Activated CD4-positive, alpha-beta T cell treated with anti-CD3 and anti-CD28 coated beads for 4 hours (primary cell): Measurements from ENCODE around the gene GPRC5C.

ENCODE experiments used
- DNase-seq, 2 donors: peaks; one replicate each; pipeline ENCODE4 v3.0.0-alpha.2; 2020

GPRC5C gene

DNA sequence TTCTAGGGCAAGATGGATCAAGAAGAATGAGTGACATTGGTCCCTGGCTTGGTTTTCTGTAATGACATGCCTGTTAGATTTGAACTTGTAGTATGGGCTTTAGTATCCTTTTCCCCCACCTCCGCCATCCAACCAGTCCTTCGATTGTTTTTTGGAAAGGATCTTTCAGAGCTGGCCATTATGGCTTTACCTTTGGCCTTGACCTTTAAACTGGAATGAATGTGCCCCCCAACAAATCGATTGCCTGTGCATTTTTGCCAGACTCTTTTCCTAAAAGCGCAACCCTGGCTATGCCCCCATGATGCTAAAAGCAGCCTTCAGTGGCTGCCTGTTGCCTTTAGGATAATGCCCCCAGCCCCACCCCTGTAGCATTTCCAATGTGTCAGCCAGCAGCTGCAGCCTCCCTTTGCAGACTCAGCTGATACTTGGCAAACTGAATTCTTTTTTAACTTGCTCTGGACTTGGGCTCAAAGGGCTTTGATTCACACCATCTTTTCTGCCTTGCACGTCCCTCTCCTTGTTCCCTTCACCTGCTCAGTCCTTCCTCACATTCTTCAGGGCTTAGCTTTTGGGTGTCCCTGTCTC is 4.0 kb downstream of the GPRC5C start:
- no peak for DNase-seq

DNA sequence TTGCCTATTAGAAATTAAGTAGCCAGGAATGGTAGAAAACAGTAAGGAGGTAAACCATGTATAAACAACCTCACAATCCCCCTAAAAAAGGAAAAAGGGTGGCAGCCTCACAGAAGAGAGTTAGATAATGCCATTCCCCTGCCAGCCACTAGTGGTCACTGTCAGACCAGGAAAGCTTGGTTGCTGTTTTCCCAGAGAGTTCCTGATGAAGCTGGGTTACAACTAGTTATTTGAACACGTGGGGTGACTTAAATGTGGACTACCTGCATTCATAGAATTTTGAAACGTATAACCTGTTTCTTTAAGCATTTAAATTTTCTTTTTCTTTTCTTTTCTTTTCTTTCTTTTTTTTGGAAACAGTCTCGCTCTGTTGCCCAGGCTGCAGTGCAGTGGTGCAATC is 5.8 kb downstream of the GPRC5C start:
- no peak for DNase-seq

DNA sequence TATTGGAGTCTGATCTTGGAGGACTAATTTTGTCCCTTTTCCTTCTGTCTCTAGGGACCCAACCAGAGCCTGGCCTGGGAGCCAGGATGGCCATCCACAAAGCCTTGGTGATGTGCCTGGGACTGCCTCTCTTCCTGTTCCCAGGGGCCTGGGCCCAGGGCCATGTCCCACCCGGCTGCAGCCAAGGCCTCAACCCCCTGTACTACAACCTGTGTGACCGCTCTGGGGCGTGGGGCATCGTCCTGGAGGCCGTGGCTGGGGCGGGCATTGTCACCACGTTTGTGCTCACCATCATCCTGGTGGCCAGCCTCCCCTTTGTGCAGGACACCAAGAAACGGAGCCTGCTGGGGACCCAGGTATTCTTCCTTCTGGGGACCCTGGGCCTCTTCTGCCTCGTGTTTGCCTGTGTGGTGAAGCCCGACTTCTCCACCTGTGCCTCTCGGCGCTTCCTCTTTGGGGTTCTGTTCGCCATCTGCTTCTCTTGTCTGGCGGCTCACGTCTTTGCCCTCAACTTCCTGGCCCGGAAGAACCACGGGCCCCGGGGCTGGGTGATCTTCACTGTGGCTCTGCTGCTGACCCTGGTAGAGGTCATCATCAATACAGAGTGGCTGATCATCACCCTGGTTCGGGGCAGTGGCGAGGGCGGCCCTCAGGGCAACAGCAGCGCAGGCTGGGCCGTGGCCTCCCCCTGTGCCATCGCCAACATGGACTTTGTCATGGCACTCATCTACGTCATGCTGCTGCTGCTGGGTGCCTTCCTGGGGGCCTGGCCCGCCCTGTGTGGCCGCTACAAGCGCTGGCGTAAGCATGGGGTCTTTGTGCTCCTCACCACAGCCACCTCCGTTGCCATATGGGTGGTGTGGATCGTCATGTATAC is 8.0 kb downstream of the GPRC5C start:
- no peak for DNase-seq

DNA sequence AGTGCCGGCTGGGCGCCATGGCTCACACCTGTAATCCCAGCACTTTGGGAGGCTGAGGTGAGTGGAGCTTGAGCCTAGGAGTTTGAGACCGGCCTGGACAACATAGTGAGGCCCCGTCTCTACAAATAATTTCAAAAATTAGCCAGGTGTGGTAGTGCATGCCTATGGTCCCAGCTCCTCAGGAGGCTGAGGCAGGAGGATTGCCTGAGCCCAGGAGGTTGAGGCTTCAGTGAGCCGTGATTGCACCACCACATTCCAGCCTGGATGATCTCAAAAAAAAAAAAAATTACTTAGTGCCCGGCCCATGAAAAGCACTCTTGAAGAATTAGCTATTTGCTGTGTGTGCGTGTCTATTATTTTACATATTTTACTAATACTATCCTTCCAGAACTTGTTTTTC is 9.6 kb downstream of the GPRC5C start:
- no peak for DNase-seq

DNA sequence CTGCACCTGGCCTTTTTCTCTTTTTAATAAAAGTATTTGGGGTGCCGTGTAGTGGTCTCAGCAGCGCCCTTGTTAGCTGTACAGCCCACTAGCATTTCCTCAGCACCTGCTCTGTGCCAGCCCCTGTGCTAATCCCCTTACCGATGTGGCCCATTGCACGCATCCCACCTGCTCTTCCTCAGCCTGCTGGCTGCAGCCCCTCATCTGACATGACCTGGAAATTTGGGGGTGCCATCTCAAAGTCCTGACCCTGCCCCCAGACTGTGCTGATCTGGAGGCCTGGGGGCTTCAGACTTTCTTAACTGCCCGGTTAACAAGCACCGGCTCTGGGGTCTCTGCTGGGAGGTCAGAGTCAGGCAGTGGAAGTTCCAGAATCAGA is 10.4 kb downstream of the GPRC5C start:
- no peak for DNase-seq

DNA sequence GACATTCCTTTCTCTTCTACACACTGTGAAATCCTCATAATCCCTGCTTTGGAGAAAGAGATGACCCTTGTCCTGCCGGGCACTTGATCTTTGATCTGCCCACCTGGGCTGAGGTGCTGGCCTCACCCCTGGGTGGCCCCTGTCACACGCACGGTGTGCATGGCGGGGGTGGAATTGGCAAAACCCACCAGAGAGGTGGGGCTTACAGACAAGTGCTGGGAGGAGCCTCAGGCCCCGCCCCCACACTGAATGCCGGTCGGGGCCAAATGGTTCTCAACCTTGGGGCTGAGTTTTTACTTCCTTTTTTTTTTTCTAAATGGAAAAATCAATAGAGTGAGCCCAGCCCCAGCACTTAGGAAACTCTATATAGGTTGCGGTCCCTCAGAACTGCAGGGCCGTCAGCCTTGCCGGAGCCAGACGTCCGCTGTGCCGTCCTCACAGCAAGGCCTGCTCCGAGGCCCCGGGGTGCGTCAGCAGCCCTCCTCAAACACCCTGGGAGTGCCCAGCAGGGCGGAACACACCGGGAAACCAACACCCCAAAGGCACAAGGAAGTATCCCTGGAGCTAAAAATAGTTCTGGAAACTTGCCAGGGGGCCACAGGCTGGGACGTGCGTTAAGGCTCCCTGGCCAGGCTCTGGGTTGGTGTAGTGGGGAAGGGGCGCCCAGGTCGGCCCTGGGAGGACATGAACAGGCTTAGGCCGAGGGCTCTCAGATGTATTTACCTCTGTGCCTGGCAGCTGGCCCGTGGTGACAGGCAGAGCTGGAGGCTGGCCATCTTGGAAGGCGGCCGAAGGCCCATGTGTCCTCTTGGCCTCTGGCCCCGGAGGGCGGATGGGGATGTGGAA is 11.0 kb downstream of the GPRC5C start:
- DNase-seq, result no peak

DNA sequence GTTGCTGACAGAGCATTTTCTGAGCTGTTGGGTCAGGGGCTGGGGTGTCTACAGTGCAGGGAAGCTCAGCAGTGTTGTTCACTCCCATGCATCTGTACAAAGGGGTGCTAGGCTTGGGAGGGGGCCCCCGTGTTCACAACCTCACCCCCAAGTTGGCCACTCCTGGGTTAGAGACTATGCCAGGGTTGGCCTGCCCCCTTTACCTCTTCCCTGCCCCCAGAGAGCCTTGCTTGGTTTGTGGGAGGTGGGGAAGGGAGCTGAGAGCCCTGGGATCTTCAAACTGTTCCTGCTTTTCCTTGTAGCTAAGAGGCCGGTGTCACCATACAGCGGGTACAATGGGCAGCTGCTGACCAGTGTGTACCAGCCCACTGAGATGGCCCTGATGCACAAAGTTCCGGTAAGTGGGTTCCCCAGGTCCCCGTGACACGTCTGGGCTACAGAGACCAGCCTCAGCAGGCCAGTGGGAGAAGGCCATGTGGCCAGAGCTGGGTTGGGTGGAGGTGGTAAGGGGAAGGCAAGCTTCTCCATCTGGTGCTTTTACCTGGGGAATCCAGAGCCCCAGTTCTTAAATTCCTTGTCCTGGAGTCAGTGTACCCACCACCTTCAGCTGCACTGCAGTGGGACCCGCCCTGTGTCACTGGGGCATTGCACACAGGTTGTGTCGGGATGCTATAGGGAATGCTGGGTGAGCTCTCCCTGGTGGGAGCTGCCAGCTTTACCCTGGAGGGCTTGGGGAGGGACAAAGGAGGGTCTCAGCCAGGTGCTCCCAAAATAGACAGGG is 11.8 kb downstream of the GPRC5C start:
- DNase-seq, result no peak

DNA sequence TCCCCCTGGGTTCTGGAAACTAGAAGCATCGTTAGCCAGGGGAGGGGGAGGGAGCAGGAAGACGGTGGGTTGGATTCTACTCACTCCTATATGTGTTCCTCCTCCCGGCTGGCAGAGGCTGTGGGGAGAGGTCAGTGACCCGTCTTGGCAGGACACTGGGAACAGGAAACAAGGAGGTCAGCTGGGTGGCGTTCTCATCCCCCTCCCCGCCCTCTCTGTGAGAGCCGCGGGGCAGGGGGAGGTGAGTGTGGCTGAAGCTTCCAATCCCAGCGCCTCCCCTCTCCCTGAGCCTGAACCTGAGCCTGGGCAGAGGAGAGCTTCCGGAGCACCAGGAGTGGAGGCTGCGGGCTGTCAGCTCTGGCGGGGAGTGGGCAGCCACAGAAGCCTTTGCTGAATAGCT is 12.5 kb downstream of the GPRC5C start:
- no peak for DNase-seq

DNA sequence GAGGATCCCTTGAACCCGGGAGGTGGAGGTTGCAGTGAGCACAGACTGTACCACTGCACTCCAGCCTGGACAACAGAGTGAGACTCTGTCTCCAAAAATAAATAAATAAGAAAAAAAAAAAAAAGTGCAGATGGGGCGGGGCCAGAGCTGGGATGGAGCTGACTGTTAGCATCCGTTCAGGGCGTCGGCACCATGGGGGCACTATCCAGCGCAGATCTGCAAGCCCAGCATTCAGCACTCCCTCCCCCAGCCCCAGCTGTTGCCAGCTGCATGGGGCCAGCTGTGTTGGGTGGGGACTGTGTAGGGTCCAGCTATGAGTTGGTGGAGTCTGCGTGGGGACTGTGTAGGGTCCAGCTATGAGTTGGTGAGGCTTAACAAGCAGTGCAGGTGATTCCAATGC is 13.3 kb downstream of the GPRC5C start:
- DNase-seq, result no peak

DNA sequence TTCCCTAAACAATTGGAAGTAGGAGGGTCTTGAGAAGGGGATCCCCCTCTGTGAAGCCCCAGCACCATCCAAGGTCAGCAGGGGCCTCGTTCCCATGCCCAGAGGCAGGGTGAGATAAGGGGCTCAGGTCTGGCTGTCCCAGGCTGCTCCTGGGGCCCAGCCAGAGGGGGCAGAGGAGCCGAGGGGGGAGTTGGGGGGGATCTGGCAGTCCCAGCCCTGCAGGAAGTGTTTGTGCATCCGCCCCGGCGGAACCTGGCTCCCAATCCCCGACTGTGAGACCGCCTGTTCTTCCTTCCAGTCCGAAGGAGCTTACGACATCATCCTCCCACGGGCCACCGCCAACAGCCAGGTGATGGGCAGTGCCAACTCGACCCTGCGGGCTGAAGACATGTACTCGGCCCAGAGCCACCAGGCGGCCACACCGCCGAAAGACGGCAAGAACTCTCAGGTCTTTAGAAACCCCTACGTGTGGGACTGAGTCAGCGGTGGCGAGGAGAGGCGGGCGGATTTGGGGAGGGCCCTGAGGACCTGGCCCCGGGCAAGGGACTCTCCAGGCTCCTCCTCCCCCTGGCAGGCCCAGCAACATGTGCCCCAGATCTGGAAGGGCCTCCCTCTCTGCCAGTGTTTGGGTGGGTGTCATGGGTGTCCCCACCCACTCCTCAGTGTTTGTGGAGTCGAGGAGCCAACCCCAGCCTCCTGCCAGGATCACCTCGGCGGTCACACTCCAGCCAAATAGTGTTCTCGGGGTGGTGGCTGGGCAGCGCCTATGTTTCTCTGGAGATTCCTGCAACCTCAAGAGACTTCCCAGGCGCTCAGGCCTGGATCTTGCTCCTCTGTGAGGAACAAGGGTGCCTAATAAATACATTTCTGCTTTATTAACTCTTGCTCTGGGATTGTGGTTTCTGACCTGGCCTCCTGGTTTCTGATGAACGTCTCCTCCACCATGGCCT is 14.9 kb downstream of the GPRC5C start:
- DNase-seq, result peak in 1 of 2 donors; percentile 22

DNA sequence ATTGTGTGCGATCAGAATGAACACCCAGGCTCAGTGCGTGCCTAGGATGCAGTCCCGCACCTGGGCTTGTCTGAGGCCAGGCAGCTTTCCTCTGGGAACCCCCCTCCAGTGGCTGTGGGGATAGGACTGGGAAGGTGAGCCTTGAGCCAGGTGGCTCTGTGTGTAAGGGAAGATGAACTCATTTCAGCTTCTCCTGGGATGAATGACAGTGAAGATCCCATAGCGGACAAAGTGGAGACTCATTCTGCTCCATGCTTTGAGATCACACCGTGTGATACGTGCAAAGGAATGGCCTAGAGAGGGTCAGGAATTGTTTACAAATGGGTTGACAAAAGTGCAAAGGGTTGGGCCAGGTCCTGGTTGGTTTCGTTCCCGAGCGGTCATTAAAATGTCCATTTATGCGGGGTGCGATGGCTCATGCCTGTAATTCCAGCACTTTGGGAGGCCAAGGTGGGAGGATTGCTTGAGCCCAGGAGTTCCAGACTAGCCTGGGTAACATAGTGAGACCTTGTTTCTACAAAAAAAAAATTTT is 15.8 kb downstream of the GPRC5C start:
- no peak for DNase-seq

DNA sequence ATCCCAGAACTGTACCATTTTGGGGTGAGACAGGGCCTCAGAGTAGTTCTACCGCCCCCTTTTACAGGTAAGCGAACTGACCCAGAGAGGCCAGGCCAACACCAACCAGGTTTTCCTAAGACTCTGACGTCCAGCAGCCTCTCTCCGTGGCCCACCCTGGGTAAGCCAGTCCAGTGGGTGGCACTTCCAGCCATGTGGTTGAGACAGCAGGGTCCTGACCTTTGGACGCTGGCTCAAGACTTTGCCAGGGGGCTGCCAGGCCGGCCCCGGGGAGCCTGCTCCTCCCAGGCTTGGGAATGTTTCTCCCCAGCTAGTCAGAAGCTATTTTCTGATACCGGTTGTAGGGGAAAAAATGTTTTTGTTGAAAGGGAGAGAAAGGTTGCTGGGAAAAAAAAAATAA is 16.9 kb downstream of the GPRC5C start:
- DNase-seq, result no peak

DNA sequence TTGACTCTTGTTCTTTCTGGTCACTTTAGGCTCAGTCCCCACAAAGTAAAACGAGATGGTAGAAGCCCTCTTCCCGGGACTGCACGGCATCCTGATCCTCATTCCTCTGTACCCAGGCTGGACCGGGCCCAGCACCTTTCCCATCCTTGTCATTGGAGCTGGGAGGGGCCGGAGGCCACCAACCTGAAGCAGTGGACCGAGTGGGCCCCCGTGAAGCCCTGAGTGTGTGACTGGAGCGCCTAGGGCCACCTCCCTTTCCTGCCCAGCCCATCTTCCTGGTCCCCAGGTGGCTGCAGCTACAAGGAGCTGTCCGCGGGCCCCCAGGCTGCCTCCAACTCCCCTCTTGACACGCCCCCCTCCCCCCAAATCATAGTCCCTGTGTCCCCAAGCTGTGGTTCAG is 17.4 kb downstream of the GPRC5C start:
- no peak for DNase-seq

DNA sequence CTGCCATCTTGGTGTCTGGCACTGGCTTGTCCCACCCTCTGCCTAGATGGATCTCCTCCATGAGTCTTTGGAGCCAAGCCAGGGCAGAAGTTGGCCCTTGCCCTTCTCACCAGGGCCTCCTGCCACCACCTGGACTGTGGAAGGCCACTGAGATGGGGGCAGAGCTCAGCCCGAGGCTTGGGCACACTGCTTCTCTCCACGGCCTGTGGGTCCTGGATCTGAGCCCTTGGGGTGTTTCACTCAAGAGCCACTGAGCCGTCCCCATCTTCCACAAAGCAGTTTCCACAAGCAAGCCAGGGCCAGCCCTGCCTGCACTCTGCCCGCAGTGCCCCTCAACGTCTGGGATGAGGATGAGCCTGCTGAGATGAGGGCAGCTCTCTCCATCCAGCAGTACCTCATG is 17.9 kb downstream of the GPRC5C start:
- DNase-seq, result no peak

DNA sequence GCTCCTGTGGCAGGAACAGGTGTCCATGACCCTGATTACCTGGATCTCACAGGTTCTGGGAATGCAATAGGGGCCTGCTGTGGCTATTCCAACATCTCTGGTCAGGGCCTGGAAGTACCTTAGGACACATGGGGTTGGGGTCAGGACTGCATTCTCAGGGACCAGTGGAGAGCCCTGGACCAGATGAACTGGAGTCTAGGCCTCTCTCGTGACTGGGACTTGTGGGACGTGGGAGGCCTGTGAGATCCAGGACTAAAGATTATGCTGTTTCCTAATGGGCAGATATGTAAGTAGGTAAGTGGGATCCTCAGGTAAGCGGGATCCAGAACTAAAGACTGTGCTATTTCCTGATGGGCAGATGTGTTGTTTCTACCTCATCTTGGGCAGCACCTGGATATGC is 18.3 kb downstream of the GPRC5C start:
- DNase-seq, result no peak

DNA sequence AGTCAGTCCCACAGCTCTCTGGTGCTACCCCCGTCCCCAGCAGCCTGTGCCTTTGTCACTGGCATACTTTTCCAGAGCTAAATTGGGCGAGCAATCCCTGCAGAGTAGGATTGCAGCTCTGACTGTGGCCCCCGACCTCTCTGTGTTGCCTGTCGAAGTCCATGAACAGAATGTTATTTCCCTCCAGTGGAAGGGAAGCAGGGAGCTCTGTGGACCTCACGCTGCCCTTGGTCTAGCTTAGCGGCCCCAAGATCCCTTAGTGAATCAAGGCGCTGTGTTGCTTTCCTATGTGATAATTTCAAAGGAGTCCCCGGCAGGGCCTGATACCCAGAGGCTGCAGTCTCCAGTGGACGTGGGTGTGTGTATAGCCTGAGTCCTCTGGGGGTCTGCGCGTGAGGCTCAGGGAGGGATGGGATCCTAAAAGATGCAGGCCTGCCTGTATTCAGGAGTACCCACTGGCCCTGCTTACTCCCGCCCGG is 19.1 kb downstream of the GPRC5C start:
- DNase-seq, result no peak

DNA sequence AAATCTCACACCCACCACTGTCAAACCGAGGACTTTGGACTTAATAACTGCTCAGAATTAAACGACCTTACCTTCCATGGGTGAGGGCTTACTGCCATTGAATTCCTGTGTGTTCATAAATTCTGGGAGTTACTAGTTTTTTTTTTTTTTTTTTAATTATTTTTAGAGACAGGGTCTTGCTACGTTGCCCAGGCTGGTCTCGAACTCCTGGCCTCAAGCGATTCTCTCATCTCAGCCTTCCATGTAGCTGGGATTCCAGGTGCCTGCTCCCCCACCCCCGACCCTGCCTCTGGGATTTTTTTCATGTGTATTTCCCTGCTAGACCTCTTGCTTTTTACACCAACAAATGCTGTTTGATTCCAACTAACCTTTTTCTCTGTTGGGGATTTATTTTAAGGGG is 19.7 kb downstream of the GPRC5C start:
- no peak for DNase-seq

DNA sequence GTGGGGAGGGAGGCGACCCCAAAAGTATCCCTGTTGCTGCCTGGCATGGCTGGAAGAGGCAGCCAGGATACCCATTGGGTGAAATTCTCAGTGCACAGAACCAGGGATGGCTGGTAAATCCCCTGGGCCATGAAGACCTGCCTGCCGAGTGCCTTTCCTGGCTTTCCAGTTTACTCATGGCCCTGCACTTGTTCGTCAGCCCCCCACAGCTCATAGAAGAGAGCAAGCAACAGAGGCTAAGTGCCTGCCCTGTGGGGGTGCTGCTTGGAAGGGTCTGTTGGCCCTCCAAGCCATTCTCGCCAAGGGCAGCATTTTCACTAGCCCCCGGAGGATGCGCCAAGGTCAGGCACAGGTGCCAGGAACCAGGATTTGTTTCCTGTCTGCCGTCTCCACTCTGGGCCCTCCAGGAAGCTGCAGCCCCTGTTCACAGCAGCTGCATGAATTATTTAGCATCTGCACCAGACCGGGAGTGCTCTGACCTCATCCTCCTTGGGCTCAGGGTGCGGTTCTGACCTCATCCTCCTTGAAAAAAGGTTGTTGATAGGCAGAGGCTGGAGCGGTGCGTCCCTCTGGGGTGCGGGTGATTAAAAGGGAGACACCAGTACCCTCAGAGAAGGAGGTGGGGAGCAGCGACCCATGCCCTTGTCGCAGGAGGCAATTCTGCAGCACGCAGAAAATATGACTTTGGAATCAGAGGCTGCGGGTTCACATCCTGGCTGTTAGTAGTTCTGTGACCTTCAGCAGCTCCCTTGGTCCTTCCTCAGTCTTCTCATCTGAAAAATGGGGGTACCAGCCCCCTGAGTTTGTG is 20.3 kb downstream of the GPRC5C start:
- no peak for DNase-seq

DNA sequence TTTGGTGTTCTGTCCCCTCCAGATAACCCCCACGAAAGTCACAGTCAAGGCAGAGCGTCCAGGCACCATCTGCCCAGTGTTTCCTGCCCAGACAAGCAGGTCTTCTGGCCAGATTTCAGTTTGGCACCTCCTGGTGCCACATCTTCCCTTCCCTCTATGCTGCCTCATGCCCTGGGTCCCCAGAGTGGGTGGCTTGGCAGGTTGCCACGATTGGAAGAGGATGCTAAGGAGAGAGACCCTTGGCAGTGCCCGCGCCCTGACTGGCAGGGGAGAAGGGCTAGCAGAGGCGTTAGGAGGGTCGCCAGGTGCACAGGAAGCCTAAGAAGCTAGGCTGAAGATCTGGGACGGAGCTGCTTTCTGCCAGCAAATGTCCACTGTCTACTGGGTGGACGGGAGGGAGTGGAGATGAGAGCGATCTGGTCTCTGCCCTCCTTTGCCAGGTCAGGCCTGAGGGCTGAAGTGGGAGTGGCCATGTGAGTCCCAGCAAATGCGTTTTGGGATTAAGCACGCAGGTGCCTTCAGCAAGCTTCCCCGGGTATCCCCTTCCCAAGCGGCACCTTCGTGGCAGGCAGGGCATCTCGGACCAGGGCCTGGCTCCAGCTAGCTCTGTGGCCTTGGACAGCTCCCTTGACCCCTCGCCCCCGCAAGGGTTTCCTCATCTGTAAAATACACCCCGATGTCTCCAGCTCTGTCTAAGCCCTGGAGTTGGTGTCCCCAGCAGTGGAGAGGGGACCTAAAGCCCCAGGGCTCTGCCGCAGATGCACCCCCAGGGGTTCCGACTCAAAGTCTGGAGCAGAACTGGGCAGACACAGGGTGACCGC is 21.2 kb downstream of the GPRC5C start:
- no peak for DNase-seq
